GM18508 (cell line): Measurements from ENCODE around the gene PRPF40B.
"Not testable (repeated sequence)": the region's sequence is repeated elsewhere in the genome, so short reads cannot be mapped to it uniquely, and the experiment has no call there.

Experiments
- ATAC-seq: cut with Tn5 transposase; IDR thresholded peaks from one replicate; pipeline ENCODE4 v1.9.1; 2021; ENCODE audit warnings: moderate number of reproducible peaks; ENCODE audit not compliant: insufficient read depth, unreplicated experiment

Gene PRPF40B

DNA sequence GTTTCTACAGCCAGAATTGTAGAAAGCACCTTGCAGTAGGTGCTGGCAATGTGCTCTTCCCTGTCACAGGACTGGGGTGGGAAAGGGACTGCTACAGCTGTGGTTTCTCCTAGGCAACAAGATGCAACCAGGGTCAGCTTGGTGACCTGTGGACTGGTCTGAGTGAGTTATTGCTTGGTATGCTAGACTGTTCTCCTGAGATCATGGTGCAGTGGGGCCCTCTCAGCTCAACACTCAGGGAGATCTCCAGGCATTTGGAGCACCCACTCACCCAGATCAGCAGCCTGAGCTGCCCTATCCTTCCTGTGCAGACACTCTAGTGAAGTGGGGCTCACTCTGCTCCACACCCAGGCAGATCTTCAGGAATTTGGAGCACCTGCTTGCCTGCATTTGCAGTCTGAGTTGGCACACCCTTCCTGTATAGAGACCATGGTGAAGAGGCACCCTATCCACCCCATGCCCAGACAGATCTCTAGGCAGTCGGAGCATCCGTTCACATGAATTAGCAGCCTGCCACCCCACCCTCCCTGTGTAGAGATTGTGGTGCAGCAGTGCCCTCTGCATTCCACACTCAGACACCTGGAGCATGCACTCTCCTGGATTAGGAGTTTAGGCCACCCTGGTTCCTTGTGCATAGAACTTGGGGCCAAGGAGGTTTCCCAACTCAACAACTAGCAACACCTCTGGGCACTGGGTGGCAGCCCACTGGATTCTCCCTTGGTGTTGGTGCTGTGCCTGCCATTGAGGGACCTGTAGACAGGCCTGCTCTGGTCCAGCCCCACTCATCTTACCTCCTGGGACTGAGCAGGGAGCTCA lies 14.1 kb upstream of the PRPF40B start:
- no peak for ATAC-seq

DNA sequence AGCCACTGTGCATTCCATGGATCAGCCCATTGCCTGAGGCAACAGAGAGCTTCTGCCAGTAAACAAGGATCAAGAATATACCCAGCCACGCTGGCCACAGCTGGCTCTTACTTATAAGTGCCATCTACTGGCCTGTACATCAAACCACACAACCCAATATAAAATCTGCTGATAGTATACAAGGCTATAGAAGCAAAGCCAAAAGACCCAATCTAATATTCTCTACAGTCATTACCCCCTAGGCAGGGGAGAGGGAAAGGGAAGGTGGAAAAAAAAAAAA lies 13.5 kb upstream of the PRPF40B start:
- ATAC-seq = no peak

DNA sequence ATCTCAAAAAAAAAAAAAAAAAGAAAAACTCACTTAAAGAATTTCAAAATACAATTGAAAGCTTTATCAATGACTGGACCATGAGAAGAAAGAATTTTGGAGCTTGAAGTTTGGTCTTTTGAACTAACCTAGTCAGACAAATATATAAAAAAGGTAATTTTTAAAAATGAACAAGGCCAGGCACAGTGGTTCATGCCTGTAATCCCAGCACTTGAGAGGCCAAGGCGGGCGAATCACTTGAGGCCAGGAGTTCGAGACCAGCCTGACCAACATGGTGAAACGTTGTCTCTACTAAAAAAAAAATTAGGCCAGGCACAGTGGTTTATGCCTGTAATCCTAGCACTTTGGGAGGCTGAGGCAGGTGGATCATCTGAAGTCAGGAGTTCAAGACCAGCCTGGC lies 12.6 kb upstream of the PRPF40B start:
- not testable (repeated sequence) for ATAC-seq

DNA sequence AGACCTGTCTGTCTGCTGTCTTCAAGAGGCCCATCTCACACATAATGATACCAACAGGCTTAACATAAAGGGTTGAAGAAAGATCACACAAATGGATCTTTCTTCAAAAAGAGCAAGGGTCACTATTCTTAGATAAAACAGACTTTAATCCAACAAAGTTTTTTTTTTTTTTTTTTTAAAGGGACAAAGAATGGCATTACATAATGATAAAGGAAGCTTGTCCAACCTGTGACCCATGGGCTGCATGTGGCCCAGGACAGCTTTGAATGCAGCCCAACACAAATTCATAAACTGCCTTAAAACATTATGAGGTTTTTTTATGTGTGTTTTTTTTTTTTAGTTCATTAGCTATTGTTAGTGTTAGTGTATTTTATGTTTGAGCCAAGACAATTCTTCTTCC lies 11.2 kb upstream of the PRPF40B start:
- no peak for ATAC-seq

DNA sequence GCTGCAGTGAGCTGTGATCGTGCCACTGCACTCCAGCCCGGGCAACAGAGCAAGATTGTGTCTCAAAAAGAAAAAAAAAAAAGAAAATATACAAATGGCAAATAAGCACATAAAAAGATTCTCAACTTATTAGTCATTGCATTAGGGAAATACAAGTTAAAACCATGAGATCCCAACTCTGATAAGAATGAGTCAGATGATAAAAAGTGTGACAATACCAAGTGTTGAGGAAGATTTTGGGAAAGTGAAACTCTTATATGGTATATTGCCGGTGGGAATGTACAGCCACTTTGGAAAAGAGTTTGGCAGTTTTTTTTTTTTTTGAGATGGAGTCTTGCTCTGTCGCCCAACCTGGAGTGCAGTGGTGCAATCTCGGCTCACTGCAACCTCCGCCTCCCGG lies 7.6 kb upstream of the PRPF40B start:
- no peak for ATAC-seq

DNA sequence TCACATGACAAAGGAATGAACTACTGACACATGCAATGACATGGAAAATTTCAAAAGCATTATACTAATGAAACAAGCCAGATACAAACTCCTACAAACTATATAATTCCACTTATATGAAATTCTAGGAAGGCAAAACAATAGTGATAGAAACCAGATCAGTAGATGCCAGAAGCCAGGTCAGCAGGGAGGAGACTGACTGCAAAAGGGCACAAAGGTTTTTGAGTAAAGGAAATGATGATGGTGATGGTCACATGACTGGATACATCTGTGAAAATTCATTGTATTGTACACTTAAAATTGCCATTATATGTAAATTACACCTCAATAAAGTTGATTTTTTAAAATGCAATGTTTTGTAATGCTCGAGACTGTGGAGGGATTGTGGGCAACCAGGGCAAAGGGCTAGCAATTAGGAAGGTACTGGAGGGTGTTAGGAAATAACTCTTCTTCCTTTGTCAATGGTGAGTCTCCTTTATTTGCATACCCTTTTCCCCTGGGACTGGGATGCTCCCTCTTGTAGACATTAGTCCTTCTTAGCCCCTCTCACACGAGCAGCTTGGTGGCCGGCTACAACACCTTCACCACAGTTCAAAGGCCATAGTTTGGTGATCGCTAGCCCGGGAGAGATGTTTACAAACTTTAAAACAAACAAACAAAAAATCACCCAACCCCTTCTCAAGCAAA lies 6.7 kb upstream of the PRPF40B start:
- ATAC-seq = no peak

DNA sequence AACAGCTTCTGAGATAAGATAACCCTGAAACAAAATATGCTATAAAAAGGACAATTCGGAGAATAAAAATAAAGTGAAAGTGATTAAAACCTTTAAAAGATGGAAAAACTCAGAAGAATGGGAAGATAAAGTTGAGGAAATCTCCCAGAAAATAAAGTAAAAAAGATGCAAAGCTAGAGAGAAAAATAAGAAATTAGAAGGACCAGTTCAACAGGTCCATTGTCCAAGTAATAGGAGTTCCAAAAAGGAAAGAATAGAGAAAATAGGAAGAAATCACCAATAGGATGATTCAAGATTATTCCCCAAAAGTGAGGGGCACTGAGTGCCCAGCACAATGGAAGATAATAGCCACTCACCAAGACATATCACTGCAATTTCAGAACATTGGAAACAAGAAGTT lies 4.8 kb upstream of the PRPF40B start:
- no peak for ATAC-seq

DNA sequence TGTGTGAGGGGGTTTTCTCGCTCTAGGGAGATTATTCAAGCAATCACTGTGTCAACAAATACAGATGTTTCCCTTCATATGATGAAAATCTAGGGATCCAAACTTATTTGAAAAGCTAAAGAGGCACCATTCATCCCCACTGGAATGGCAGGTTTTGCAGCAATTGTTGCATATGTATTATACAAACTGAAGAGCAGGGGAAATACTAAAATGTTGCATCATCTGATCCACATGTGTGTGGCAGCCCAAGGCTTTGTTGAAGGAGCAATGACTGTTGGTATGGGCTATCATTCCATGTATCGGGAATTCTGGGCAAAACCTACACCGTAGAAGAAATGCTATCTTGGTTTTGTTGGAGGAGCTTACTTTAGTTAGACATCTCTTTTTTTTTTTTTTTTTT lies 4.1 kb upstream of the PRPF40B start:
- ATAC-seq = no peak

DNA sequence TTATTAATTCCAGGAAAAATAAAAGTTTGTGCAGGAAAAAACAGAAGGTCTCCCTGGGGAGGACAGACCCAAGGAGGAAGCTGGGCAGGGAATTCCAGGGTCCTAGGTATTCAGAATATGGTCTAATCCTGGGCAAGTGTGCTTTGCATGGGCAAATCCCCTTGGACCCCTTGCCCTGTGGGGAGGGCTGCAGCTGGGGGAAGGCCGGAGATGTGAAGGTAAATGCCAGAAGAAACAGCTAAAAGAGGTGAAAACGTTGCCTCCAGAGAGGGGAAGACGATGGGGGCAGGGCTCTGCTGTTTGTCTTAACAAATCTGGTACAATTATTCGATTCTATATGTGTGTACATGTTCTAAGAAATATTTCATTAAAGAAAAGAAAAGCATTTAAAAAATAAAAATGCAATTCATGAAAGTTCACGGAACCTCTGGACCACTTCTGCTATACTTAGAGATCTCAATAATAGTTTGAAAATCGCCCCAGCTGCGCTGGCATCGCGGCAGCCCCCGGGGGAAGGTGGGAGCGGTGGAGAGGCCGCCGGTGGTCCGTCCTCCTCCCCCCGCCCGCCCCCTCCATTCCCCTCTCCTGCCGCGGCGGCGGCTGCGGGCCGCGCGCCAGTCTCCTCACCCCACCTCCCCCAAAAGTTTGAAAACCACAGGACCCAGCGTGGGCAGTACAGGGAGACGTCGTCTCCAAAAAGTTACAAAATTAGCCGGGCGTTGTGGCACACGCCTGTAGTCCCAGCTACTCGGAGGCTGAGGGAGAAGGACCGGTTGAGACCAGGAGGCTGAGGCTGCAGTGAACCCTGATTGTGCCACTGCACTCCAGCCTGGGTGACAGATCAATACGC lies 1.5 kb upstream of the PRPF40B start:
- ATAC-seq = no peak

DNA sequence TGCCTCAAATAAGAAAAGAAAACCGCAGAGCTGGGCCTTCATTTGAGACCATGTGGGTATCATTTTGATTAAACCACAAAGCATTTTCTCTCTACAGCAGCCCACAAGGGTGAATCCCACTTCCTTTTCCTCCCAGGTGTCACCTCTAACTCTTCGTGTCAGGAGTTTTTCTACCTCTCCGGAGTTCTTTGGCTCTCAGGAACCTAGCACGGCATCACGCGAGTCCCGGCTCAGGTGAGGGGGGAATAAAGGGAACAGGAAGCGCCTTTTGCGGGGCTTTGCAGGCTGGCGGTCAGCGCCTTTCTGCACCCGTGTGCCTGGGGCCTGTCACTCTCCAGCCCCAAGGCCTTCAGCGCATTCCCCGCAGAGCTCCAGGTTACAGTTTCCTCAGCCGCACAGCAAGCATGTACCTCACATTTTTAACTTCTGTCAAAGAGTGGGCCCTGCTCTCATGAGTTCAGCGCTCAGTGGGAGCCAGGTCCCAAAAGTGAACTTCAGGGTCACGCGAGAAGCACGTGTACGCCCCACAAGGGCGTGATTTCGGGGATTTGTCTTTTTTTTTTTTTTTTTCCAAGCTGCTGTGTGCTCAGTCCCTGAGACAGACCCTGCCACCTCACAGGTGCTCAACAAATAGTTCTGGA lies 740 bp upstream of the PRPF40B start:
- no peak for ATAC-seq

DNA sequence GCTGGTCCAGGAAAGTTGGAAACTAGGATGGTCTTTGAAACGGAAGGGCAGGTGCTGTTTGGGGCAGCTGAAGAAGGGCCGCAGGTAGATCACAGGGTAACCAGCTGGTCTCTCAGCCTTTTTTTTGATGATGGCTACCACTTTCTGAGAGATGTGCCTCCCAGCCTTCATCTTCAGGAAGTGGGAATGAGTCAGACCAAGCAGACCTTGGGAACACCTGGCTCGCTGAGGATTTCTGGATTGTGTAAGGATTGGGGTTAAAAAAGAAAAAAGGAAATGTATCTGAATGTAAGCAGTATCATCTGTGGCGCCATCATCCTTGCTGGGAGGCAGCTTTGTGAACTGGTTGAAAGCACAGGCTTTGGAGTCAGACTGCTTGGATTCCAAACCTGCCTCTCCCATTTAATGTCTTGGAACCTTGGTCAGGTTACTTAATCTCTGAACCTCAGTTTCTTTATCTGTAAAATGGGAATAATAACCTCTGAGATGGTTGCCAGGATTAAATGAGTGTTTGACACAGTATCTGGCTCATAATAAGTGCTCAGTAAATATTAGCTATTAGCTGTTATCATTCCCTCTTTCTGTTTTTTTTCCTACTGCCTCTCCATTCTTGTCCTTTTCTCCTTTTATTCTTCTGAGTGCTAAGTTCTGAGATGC lies 1.7 kb downstream of the PRPF40B start:
- no peak for ATAC-seq

DNA sequence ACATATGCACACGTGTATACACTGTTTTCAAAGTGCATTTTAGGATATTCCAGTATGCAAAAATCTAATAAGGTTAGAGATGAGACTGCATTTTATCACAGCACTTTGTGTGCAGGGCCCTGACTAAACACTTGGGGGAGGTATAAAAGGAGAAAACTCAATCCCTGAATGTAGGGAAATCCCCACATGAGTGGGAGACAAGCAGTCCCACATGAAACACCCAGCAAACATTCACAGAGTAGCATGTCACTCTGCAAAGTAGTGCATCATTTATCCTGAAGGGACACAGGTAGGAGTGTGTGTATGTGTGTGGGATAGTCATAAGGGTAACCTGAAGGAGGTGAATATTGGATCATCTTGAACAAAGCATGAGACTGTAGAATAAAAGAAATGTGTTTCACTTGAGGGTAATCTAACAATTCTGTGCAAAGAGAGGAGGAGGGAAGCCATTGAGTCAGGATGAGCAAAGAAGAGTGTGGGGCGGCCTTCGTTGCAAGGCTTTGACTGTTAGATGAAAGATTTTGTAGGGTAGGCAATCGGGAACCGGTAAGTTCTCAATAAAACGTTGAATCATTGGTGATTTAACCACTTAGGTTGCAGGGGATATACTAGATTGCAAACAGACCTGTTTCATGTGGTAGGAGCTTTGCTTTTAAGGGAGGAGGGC lies 2.9 kb downstream of the PRPF40B start:
- no peak for ATAC-seq

DNA sequence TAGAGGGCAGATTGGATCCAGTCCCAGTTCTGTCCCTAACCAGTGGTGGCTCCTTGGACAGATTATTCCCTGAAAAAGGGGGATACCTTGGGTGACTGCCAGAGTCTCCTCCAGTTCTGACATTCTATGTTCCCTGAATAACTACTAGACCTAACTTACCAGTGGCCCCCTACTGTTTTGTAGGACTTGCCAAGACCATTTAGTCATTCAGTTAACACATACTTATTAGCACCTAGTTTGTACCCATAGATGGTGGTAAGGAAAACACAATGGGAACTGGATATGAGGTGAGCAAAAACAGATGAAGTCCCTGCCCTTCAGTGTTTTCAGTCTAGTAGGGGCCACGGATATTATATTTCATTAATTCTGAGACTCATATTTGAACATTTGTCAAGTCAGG lies 3.5 kb downstream of the PRPF40B start:
- ATAC-seq = no peak

DNA sequence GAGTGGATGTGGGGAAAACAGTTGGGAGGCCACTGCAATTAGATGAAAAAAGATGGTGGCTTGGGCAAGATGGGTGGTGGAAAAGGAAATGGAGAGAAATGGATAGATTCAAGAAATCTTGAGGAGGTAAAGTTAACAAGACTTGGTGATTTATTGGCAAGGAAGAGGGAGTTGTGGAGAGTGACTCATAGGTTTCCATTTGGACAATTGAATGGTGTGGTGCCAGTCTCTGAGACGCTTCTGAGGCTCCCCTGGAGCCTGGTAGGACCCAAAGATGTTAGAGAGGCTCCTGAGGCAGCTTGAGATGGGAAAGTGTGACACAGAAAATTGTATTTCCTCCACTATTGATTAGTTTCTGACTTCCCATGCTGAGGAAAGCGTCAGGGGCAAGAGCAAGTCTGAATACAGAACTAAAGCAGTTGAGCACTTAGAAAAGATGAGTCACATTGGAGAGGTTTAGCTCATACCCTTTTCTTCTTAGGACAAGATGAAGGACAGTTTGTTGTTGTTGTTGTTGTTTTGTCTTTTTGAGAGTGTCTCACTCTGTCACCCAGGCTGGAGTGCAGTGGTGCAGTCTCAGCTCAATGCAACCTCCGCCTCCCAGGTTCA lies 4.5 kb downstream of the PRPF40B start:
- no peak for ATAC-seq

DNA sequence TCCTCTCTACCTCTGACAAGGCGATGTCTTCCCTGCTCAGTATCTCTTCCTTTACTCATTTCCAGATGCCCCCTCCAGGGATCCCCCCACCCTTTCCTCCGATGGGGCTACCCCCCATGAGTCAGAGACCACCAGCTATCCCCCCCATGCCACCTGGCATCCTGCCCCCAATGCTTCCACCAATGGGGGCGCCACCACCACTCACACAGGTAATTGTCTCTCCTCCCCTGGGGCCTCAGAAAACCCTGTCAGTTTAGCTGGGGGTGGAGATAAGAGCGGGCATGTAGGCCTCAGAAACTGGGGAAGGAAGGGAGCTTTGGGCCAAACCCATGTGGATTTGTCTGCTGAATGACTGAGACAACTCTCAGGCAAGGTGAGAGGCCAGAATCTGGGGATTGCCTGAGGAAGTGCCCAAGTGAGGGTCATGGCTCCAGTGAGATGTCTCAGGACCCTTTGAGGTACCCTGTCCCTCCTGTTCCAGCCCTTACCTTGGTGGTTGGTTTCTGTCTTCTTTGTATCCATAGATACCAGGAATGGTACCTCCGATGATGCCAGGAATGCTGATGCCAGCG lies 8.1 kb downstream of the PRPF40B start:
- ATAC-seq = no peak

DNA sequence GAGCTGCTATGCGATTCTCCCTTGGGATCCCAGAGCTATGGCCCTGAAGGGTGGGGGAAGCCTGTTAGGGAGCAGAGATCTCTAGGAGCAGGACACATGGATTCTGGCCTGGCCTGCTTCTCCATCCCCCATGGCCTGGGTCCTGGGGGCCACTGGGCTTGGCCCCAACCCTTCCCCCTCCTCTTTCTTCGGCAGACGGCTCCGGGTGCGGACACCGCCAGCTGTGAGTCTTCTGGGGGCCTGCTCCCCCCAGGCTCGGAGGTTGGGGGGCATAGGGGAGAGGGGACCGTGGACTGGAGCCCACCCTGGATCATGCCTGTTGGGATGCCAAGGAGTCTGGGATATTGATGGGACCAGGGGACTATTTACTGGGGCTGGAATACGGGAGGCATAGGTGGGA lies 9.0 kb downstream of the PRPF40B start:
- ATAC-seq = no peak

DNA sequence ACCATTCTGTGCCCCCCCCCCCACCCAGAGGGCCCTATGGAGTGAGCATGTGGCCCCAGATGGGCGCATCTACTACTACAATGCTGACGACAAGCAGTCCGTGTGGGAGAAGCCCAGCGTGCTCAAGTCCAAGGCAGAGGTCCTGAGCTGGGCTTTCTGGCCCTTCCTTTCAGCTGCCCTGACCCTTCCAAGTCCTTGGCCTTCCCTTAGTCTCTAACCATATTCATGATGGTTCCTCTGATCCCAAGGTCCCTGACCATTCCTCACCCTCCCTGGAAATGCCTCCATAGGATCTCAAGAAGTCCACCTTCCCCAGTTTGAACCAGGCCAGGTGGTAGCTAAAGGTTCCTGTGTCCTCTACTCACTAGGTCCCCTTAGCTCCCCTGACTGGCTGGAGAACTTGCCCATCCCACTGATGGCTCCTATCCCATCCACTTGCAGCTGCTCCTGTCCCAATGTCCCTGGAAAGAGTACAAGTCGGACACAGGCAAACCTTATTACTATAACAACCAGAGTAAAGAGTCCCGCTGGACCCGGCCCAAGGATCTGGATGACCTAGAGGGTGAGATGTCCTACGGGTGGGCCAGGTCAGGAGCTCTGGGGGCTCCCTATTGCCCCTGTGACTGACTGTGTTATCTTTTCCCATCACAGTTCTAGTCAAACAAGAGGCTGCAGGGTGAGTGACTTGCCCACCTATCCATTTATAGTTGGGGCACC lies 9.8 kb downstream of the PRPF40B start:
- no peak for ATAC-seq

DNA sequence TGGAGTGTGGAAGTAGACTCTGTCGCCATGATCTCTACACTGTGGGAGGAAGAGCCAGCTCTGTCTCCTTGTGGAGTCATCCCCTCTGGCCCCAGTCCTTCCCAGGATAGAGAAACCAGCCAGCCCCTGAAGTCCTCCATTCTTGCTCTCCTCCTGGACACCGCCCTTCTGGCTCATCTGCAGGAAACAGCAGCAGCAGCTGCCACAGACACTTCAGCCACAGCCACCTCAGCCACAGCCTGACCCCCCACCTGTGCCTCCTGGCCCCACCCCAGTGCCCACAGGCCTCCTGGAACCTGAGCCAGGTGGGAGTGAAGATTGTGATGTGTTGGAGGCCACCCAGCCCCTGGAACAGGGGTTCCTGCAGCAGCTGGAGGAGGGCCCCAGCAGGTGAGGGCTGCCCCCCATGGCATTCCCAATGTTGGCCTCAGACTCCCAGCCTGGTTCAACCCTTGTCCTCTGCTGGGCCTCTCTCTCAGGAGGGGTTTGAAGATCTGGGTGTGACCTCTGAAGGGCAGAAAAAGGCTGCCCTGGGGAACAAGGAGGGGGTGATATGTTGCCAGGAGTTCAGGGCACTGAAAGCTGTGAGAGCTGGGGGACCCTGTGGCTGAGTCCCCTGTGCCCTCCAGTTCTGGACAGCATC lies 10.5 kb downstream of the PRPF40B start:
- ATAC-seq = no peak
